Activated CD8-positive, alpha-beta memory T cell treated with anti-CD3 and anti-CD28 coated beads, Interleukin-2, amount 50 U/mL, for 1 hour (primary cell): Measurements from ENCODE around the gene TRMO.

Experiments
- DNase-seq: peaks from one replicate; pipeline ENCODE4 v3.0.0-alpha.2; 2020; ENCODE audit errors: extremely low read depth

The TRMO gene

GRCh38 chr9:97938081-97938644, 15.9 kb upstream of the TRMO start, which contains the start of gene HEMGN:
Gene HEMGN (minus strand): TSS chr9:97938172. CDS start chr9:97938136, 36 bp downstream.
- DNase-seq = no peak

- DNase-seq = no peak
Observed at GRCh38 chr9:97936998-97937397, 14.7 kb upstream of the TRMO start.

DNA sequence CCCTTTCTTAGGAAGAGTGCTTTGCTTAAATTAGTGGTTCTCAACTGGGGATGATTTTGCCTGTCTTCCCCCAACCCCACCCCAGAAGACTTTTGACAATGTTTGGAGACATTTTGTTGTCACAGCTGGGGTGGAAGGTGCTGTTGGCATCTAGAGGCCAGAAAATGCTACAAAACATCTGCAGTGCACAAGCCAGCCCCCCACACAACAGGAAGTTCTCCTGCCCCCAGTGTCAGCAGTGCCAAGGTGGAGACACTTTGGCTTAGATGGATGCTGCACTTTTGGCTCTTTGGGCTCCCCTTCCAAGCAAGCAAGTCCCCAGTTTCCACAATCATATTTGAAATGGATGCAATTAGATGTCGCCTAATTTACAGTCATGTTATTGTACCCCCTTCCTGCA, 13.0 kb upstream of the TRMO start:
- no peak for DNase-seq

GRCh38 chr9:97934321-97935115, 12.2 kb upstream of the TRMO start:
- no peak for DNase-seq

GRCh38 chr9:97933297-97933998, 11.1 kb upstream of the TRMO start:
- no peak for DNase-seq

DNA sequence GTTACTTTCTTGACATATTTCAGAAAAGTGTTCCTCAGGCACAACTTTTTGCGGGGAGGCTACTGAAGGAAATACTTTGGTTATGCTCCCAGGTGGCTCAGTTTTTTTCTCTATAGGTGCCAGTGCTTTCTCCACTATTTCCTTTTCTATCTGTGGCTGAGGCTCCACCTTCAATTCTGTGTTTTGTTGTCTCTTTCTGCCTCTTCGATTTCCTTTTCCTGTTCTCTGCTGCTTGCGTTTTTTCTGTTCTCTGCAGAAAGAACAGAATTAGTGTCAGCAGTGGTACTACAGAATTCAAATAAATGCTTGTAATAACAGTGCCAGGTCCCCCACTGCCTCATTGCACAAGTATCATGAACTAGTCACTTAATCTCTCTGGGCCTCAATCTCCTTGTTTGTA, 8.7 kb upstream of the TRMO start:
- no peak for DNase-seq

DNA sequence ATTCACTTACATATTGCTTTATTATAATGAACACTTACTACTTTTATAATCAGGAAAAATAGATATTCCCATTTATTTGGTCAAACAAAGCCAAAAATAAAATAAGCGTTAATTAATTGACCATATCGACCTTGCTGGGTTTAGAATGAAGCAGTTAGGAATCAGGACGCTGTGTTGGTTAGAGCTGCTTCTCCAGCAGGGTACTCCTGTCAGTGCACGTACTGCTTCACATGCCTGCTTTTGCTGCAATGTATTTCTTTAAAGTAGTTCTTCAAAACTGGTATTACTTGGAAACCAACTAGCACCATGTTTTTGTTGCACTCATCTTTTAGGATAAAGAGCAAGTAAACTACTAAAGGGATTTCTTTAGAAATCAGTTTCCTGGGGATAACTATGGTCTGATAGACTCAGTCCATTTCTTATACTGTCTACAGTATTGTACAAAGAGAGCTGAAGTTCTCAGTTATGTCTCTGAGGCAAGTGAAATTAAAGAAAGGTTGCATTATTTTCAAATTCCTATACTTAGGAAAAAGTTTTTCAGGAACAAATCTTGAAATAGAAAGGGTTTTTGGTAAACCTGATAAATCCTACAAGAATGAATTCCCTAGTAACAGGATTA, 6.8 kb upstream of the TRMO start:
- no peak for DNase-seq

DNA sequence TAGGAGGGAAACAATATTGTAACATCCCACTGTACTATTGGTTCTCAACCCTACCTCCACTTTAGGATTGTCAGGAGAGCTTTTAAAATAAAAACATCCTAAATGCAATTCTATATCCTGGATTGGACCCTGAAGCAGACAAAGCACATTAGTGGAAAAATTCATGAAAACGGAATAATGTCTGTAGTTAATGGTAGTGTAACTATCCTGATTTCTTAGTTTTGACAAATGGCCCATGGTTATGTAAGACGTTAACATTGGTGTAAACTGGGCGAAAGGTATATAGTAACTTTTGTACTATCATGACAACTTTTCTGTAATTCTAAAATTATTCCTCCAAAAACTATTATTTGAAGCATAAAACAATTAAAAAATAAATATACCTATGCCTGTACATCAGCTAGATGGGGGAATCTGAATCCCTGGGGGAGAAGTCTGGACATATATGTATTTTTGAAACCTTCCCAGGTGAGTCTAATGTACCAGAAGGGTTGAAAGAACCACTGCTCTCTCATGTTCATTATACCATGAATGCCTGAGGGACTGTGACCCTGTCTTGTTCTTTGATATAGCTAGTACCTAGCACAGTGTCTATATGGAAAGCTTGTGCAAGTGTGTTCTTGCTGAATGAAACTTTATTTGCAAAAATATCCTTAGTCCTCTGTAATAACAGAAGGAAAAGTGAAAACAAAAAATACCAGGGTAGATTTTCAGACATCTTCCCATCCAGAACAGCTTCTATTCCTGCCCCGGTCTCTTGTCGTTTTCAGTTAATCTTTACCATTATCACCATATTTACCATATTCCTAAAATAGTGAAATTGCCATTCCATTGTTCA, 3.4 kb upstream of the TRMO start:
- no peak for DNase-seq

- no peak for DNase-seq
Observed at GRCh38 chr9:97924386-97924785, 2.1 kb upstream of the TRMO start.

GRCh38 chr9:97923529-97924108, 1.3 kb upstream of the TRMO start:
- no peak for DNase-seq

DNA sequence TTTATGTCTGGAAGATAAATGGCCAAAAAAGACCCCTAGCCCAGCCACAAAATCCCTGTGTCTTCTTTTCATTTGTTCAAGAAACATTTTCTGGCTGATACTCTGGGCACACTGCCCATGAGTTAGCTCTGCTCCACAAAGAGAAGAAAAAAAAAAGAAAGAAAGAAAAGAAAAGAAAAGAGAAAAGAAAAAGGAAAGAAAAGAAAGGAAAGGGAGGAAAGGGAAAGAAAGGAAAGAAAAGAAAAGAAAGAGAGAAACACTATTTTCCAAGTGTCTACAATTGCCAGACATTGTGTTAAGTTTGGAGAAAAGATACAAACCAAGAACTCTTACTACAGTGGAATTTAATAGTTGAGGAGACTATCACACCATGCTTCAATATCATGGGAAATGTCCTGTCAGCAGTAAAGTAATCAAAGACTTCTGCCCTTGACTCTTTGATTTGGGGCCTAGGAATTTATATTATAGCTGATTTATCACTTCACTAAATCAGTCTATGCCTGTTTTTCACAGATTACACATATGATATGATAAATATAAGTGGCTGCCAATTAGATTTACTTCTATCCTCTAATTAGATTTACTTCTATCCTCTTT, 3.0 kb downstream of the TRMO start:
- no peak for DNase-seq

- DNase-seq = no peak
Observed at GRCh38 chr9:97918611-97919010, 3.7 kb downstream of the TRMO start.

DNA sequence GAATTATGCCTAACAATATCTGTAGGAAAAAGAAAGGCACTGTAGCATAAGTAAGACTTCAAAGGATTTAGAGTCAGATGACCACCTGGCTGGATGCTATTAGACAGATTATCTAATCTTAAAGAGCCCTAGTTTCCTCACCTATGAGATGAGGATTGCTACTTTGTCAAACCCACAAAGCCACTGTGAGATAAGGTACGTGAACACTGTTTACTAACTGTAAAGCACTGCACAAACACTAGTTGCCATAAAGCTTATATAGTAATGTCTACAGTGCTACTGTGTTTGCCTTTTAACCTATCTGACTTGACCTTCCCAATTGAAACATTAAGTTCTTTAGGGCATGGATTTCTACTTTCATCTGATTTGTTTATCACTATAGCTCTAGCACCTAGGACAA, 10.3 kb downstream of the TRMO start:
- DNase-seq = no peak

DNA sequence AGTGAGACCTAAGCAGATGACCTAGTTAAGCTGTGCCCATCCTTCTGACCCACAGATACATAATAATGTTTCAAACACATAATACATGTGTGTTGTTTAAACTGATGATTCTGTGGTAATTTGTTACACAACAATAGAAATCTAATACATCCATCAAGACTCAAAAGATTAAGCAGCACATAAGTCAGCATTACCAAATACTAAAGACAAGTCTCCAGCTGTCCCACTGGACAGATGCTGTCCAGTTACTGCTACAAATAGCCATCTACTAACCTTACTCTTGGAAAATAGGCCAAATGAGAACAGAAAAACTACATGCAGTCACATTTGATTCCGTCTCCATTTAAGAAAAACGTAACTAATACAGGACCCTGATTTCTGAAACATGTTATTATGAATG, 10.8 kb downstream of the TRMO start:
- no peak for DNase-seq

DNA sequence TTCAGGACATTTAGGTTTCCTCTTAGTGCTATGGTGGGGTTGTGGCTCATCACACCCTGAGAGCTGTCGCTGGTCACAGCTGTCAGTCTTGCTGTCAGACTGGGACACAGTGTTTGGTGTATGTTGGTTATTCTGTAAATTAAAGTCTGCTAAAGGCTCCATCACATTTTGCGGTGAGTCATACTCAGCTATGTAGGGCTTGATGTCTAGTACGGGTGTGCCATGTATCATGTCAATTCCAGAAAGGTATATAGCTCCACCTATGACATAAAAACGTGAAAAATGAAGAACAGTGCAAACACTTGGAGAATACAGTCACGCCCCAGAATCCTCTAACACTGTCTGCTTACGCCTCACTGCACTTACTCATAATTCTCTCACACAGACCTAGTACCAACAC, 11.9 kb downstream of the TRMO start:
- no peak for DNase-seq

DNA sequence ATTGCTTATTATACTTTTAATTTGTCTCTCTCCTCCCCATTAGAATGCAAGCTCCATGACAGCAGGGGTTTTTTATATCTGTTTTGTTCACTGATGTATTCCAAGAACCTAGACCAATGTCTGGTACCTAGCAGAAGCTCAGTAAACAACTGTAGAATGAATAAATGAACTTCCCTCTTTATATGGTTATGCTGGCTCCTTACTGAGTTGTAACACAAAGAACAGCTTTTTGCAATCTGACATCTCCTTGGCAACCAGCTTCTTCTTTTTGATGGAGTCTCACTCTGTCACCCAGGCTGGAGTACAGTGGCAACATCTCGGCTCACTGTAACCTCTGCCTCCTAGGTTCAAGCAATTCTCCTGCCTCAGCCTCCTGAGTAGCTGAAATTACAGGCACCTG, 13.6 kb downstream of the TRMO start:
- no peak for DNase-seq

GRCh38 chr9:97907632-97908031, 14.7 kb downstream of the TRMO start:
- no peak for DNase-seq

DNA sequence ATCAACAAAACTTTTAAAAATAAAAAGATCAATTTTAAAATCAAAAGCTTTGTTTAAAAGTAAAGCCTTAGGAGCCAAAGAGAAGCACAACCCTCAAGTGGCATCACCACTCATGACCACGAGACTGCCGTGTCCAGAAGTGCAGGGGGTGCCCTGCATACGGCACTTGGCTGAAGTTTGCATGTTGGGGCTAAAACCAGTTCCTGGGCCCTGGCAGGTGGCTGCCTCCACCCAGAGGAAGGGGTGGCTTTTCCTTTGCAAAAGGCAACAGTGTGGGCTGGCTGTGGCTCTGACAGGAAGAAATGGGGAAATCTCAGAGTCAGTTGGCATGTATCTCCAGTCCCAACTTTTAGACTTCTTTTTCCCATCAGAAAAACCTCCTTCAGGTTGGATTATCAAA, 15.3 kb downstream of the TRMO start:
- no peak for DNase-seq

DNA sequence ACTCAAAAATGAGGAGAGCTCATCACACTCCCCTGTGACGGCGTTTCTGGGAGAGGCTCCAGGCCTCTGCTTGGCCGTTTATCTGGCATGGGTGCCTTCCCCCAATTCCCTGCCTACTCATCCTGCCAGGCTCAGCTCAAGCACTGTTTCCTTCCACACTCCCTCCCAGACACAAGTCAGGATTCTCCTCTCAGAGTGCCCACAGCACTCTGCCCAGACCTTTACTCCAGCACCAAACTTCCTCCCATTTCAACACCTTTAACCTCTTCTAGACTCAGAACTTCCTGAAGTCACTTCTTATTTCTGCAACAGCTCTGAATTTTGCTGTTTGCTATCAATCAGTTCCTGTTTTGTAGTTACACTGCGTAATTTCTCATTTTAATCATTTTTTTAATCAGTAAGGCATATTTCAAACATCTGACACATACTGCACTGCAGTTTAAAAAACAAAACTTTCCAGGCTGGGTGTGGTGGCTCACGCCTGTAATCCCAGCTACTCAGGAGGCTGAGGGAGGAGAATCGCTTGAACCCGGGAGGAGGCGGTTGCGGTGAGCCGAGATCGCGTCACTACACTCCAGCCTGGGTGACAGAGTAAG, 16.0 kb downstream of the TRMO start:
- no peak for DNase-seq

- DNase-seq = no peak
Observed at GRCh38 chr9:97905228-97905627, 17.1 kb downstream of the TRMO start.

DNA sequence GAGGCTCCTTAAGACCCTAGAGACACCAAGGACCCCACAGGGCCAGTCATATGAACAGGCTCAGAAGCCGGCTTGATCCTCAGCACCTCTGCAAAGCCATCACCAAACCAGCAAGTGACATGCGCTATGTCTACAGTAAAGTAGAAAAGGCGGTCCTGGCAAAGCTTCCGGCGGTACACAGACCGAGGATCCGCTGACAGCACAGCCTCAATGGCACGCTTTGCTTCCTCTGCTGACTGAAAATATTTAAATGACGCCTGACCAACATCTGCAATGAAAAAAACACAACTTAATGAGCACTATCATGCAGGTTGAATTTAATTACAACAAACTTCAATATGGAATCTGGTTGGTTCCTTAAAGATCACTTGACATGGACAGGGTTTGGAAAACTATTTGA, 17.6 kb downstream of the TRMO start:
- no peak for DNase-seq
